Measurements from ENCODE around the gene GNG10. TPM values are rescaled to one million over a fixed set of nuclear protein-coding genes. Genes with fewer than 3 reads are reported as not detected.

The GNG10 gene
- total RNA-seq, 2 donors from 2014 or later = 17.2 to 24.7 TPM

DNA sequence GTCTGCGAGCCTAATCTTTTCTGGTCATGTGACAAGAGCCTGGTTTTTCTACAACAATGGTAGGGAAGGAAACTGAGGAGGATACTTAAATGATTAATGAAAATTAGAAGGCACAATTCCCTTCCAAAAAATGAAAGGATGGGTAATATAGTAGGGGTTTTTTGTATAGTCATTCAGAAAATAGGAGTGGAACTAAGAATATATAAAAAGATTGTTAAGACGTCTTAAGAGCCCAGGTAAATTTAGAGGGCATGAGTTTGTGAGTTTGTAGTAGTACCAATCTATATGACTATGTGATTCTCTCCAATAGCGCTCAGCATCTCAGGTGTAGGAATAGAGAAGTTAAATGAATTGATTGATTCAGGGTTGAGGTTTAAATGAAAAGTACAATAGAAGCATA lies 50.1 kb downstream of the GNG10 start:
- Mint-ChIP-seq H3K4me1 (ENCODE audit: low read depth) (no peaks in the 10 kb centered on the region), H3K27me3 (ENCODE audit: low read depth) (no peaks in the 10 kb centered on the region), H3K36me3 (ENCODE audit: insufficient read depth in 2 of 2) (no peaks in the 10 kb centered on the region), H3K4me3 (no peak overlapping the region), H3K27ac (no peak overlapping the region), H3K9me3 (no peaks in the 10 kb centered on the region)
- ATAC-seq (replicated peaks in 1 of 2) (no peak), DNase-seq (no peak)

- ATAC-seq (replicated peaks in 1 of 2) = no peak
- Mint-ChIP-seq H3K4me1 (ENCODE audit: low read depth) (no peaks in the 10 kb centered on the region), H3K36me3 (ENCODE audit: insufficient read depth in 2 of 2) (no peaks in the 10 kb centered on the region), H3K4me3 (no peak overlapping the region), H3K27me3 (ENCODE audit: low read depth) (no peaks in the 10 kb centered on the region), H3K9me3 (no peaks in the 10 kb centered on the region), H3K27ac (no peak overlapping the region)
- DNase-seq = no peak
These were observed 51.0 kb downstream of the GNG10 start for GRCh38 chr9:111712369-111712768.

- Mint-ChIP-seq H3K27me3 (ENCODE audit: low read depth) (no peaks in the 10 kb centered on the region), H3K4me1 (ENCODE audit: low read depth) (no peaks in the 10 kb centered on the region), H3K9me3 (no peaks in the 10 kb centered on the region), H3K4me3 (no peak overlapping the region), H3K27ac (no peak overlapping the region), H3K36me3 (ENCODE audit: insufficient read depth in 2 of 2) (no peaks in the 10 kb centered on the region)
- ATAC-seq (replicated peaks in 1 of 2) (no peak), DNase-seq (no peak)
These were observed 54.1 kb downstream of the GNG10 start for GRCh38 chr9:111715471-111715870.

- no peaks in the 10 kb centered on the region for H3K4me1 Mint-ChIP-seq (ENCODE audit: low read depth)
- no peaks in the 10 kb centered on the region for H3K36me3 Mint-ChIP-seq (ENCODE audit: insufficient read depth in 2 of 2)
- DNase-seq = peak in 1 of 2 donors; percentile 6
- ATAC-seq (replicated peaks in 1 of 2) = peak; percentile 53 to 67
- no peak overlapping the region for H3K27ac Mint-ChIP-seq
- H3K4me3 Mint-ChIP-seq = no peak overlapping the region
- H3K27me3 Mint-ChIP-seq (ENCODE audit: low read depth) = no peaks in the 10 kb centered on the region
- no peaks in the 10 kb centered on the region for H3K9me3 Mint-ChIP-seq
These were observed 58.1 kb downstream of the GNG10 start for GRCh38 chr9:111719541-111719940.

Other genes with a start within 250 kb of the GNG10 start
- 100 to 1,000 TPM; 100 to 118 TPM for gene ECPAS, start 177.2 kb upstream of the GNG10 start, total RNA-seq
- 1 to 10 TPM; 2.0 to 3.4 TPM for gene ZNF483, start 136.4 kb upstream of the GNG10 start, total RNA-seq
- gene PTGR1, start 62.0 kb upstream of the GNG10 start, total RNA-seq = 1 to 10 TPM; 1.3 to 3.0 TPM
- gene DNAJC25, start 30.3 kb upstream of the GNG10 start, total RNA-seq = 1 to 10 TPM; 3.6 to 5.4 TPM
- not detected for gene SHOC1, start 133.3 kb downstream of the GNG10 start, total RNA-seq
- 10 to 100 TPM; 11.7 to 15.1 TPM for gene UGCG, start 235.2 kb downstream of the GNG10 start, total RNA-seq